Posterior vena cava (tissue), 2 donors: ENCODE measurements around the gene GAL3ST2. TPM values are rescaled to one million over a fixed set of nuclear protein-coding genes. Genes with fewer than 3 reads are reported as not detected.
"Not testable (repeated sequence)": the region's sequence is repeated elsewhere in the genome, so short reads cannot be mapped to it uniquely, and the experiment has no call there.

Source experiments
- DNase-seq: peaks from one replicate; pipeline ENCODE4 v3.0.0-alpha.2; 2020; ENCODE audit warnings: low spot score
- intact Hi-C, 2 donors: fragments of 100-400 bp; cut with DNase I; formaldehyde crosslinking; loops; one replicate each; pipeline versions ENCODE4 v1.14.1 to v1.14.2; 2022 to 2023
- total RNA-seq, 2 donors: library from RNA; stranded (reverse); fragmentation: NEBNext Ultra II Directional; extraction: Animal tissue kit (Norgen Biotek cat#: 25700); gene quantifications; one replicate each; pipeline ENCODE4 v1.2.1, GENCODE V29; 2021
- donor health status: DM: yes; HTN: yes; CAD: no.
- donor health status: DM: yes; HTN: yes; CAD: no.

The GAL3ST2 gene
- total RNA-seq, 2 donors from 2014 or later = not detected

DNA sequence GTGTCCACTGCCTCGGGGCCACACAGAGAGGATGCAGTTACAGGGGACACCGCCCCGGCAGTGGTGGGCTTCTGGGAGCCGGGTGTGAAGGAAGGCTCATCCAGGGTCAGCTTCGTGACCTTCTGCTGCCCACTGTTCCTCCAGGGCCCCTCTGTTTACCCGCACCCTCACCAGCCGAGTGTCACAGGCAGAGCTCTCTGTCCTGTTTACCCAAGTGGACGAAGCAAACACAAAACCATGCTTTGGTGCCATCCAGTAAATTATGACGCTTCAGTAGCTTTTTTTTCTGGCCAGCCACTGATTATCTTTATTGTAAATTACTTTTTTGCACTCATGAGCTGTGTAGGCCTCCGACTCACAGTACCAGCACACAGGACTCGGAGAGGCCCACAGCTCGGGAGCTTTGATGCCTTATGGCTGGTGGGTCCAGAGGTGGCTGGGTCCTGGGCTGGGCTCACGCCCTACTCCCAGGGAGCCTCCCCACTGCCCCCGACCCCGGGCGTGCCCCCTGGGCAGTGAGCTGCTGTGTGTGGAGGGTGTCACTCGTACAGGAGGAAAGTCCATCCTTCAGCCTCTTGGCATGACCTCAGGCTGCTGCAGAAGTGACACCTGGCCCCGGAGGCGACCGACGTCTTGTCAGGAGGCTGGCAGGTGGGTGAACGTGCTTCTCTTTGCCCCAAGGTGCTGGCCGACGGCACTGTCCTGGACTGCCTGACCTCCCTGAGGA, 32.4 kb upstream of the GAL3ST2 start:
- DNase-seq = no peak
- intact Hi-C loops = no loop called here

DNA sequence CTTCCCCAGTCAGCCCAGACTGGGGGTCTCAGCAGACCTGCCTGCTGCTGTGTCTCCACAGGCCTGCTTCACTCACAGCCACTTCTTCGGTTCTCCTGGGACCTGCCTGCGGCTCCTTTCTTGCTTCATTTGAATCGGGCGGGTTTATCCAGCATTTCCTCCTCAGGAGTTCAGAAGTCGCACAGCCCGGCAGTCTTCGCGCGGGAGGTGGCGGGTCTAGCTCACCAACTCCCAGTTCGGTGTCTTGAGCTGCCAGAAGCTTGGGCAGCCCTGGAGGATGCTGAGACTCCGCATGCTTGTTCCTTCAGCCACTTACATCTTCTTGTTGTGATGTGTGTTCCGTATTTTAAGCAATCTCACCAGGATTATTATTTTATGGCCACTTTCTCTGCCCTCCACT, 31.3 kb upstream of the GAL3ST2 start:
- intact Hi-C loops = loop anchor here in 1 of 2 donors (5.0 kb wide), 1 partner anchor 1193 kb away; no protein-coding TSS in a partner anchor
- no peak for DNase-seq

DNA sequence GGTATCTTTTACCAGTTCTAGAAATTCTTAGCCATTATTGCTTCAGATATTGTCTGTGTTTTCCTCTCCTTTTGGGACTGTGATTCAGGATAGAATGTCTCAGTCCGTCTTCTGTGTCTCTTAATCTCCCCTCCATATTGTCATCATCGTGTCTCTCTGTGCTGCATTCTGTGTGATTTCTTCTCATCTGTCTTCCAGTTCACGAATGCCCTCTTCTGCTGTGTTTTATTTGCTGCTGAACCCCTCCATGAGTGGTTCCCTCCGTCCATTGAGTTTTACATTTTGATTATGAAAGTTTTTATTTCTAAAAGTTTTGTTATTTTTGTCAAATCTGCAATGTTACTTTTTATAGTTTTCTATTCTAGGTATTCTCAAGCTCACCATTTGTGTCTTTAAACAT, 30.5 kb upstream of the GAL3ST2 start:
- no peak for DNase-seq
- intact Hi-C loops = loop anchor here in 1 of 2 donors (5.0 kb wide), 1 partner anchor 1194 kb away; no protein-coding TSS in a partner anchor

DNA sequence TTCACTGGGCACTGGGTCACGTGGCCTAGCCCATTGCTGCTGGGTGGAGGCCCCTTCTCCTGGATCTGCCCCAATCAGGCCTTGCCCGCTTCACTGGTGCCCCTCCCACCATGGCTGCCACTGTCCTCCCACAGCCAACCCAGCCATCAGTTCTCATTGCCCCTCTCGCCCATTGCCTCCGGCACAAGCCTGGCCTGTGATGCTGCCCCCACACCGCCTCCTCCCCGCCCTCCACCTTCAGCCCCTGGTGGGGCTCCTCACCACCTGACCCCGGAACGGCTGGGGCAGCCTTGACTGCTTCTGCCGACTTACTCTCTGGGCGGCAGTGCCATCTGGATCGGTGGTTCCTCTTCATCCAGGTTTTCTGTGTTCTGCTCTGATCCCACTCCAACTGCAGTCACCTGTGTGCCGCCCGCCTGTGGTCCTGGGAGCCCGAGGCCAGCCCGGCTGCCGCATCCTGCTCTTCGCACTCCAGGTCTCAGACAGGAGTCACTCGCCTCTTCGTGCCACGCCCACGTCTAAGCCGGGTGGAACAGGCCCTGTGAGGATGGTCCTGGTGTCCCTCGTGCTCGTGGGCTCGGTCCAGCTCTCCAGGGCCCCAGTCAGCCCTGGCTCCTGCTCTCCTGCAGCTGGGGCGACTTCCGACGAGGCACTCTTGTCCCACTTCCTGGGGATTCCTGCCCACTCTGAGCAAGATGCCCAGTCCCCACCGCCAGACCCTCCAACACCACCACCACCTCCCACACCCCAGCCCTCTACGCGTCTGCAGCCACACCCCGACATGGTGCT, 28.0 kb upstream of the GAL3ST2 start:
- intact Hi-C loops = loop anchor here in 1 of 2 donors (5.0 kb wide), 1 partner anchor 1196 kb away; no protein-coding TSS in a partner anchor
- no peak for DNase-seq

DNA sequence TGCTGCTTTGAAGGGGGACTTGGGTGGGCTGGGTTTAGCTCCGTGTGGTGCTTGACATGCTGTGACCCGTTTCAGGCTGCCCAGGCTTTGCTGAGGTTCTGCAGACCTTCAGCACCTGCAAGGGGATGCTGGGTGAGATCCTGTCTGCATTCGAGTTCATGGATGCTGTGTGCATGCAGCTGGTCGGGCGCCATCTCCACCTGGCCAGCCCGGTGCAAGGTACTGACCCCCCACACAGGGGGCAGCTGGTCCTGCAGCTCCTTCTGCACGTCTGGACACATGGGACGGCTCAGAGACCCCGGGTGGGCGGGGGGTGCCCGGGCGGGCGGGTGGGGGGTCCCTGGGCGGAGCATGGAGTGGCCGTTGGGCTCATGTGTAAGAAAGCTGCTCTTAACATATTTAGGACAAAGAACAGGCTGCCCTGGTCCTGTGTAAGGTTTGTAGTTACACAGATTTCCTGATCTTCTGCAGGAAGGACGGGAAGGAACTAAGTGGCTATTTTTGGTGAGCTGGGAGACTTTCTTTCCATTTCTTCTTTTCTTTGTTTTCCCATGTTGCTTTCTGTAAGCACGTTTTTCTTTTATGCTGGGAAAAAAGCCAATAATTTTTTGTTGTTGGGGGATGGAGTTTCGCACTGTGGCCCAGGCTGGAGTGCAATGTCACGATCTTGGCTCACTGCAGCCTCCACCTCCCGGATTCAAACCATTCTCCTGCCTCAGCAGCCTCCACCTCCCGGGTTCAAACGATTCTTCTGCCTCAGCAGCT, 26.4 kb upstream of the GAL3ST2 start:
- intact Hi-C loops = no loop called here
- DNase-seq = no peak

DNA sequence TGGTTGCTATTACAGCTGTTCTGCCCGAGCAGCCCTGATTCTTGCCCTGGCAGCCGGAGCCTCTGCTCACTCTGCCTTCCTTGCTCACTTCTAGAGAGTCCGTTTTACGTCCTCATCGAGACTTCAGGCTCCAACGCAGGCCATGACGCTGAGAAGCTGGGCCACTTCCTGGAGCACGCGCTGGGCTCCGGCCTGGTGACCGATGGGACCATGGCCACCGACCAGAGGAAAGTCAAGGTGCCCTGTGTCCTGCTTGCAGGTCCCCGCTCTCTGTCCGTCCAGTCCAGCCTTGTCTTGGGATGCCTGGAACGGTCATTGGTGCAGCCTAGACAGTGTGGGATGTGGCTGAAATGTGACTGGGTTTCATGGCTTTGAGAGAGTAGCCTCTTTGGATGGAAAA, 25.5 kb upstream of the GAL3ST2 start:
- intact Hi-C loops = no loop called here
- no peak for DNase-seq

DNA sequence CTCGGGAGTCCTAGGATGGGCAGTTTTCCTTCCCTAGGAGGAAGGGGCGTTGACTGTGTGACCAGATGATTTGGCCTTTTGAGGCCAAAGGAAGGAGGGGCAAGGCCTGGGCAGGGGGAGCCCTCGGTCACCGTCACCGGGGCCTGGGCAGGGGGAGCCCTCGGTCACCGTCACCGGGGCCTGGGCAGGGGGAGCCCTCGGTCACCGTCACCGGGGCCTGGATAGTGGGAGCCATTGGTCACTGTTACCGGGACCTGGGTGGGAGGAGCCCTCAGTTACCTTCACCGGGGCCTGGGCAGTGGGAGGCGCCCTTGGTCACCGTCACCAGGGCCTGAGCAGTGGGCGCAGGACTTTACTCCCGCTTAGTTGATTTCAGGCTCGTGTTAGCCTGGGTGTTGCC, 24.8 kb upstream of the GAL3ST2 start:
- intact Hi-C loops = no loop called here

DNA sequence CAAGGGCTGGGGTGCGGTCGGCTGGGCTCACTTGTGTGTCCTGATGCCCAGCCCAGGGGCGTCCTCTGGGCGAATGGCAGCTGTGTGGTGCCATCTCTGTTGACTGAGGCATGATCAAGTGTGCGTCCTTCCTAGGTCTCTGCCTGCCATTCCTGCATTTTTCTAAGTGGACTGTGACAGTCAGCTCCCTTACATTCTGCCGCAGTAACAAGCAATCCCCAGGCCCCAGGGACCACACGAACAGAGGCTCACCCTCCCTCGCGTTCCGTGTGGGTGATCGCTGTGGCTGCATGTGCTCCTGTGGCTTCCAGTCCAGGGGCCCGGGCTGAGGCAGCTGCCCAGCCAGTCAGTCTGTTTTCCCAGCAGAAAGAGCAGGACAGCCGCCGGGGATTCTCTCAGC, 24.4 kb upstream of the GAL3ST2 start:
- intact Hi-C loops = no loop called here
- DNase-seq = no peak

More for the DNA sequence above, 24.8 kb upstream of the GAL3ST2 start:
- no peak for DNase-seq

DNA sequence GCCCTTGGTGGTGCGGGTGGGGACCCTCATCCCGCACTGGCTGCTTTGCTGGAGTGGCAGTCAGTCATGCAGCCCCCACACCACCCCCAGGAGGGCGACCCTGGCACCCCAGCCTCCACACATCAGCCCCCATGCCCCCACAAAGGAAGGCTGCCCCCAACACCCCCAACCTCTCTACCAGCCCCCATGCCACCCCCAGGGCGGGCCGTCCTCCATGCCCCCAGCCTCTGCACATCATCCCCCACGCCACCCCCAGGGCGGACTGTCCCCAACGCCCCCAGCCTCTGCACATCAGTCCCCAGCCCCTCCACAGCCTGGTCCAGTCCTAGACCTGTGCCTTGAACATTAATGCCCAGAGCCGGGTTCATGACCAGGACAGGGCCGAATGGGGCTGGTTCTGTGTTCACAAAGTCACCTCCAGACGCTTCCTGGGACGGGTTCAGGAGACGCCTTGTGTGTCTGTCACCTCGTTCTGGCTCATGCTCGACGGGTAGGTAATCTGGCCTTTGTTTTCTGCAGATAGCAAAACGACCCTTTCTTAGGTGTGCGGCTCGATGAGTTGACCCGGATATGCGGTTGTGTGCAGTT, 23.8 kb upstream of the GAL3ST2 start:
- intact Hi-C loops = no loop called here
- no peak for DNase-seq

DNA sequence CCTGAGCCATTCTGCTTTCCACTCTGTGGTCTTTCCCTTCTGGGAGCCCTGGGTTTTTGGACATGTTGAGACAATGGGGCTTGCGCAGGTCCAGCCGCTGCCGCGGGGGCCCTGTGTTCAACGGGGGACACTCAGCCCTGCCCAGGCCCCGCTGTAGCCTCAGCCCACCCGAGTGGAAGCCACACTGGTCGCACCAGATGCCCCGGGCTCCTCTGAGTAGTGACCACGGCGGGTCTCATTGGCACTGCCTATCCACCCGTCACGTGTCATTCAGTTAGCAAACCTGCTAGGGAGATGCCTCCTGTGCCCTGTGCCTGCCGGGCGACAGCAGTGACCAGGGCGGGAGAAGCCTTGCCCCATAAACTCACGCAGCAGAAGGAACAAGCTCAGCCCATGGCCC, 23.1 kb upstream of the GAL3ST2 start:
- intact Hi-C loops = no loop called here
- no peak for DNase-seq

DNA sequence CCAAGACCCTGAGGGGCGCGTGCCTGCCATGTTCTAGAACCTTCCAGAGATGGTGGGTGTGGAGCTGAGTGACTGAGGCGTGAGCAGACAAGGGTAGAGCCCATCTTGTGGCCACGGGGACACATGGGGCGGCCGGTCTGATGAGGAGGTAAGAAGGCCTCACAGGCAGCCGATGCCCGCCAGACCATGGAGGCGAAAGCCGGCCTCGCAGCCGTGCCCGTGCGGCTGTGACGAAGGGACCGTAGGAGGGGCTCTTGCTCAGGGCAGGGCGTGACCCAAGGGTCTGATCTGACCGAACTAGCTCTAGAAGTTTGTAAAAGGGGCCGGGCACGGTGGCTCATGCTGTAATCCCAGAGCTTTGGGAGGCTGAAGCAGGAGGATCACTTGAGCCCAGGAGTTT, 22.6 kb upstream of the GAL3ST2 start:
- DNase-seq = no peak
- intact Hi-C loops = no loop called here

DNA sequence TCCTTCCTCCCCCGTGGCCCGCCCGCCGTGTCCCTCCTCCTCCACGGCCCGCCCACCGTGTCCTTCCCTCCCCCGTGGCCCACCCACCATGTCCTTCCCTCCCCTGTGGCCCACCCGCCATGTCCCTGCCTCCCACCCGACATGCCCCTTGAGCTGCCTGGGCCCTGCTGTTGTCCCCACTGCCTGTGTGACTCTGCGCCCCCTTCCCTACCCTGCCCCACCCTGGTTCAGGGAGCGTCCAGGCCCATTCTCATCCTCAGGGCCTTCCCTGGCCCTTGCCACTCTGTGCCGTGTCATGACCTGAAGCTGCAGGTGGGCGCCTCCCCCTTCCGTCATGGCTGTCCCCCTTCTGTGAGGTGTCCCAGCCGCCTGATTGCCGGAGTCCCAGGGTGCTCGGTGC, 21.5 kb upstream of the GAL3ST2 start:
- intact Hi-C loops = no loop called here
- no peak for DNase-seq

DNA sequence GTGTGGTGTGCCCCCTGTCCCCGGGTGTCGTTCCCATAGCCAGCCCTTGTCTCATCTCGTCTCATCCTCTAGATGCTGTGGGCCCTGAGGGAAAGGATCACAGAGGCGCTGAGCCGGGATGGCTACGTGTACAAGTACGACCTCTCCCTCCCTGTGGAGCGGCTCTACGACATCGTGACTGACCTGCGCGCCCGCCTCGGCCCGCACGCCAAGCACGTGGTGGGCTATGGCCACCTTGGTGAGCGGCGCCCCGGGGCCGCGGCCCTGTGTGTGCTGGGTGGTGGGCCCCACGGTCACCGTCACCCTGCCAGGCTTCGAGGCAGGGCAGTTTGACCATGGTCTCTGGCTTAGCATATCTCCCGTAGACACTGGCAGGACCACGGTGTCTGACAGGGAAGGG, 20.8 kb upstream of the GAL3ST2 start:
- intact Hi-C loops = no loop called here
- DNase-seq = no peak

DNA sequence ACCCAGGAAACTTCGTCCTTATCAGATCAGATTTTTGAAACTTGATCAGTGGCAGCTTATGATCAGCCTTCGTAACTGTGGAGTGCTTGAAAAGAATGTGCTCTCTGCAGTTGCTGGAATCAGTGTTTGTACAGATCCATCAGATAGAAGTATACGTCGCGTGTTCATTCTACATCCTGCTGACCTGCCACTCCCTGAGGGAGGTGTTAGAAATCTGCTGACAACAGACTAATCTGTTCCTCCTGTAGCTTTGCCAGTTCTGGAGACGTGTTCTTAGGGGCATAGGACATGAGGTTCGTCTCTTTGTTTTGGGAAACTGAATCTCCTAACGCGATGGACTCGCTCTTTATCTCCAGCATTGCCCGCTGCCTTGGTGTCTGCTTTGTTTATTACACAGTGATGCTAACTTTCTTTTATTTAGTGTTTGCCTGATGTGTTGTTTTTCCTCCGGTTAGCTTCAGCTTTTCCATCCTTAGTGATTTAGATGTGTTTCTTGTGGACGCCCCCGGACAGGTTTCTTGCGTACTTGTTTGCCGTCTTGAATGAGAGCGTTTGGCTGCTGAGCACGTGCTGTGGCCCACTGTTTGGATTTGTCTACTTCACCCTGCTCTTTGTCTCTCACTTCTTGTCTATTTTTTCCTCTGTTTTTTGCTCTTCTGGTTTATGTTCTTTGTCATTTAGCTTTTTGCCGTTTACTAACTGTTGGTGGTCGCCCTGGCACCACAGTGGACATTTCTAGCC, 17.4 kb upstream of the GAL3ST2 start:
- peak; percentile 44 for DNase-seq
- intact Hi-C loops = no loop called here

DNA sequence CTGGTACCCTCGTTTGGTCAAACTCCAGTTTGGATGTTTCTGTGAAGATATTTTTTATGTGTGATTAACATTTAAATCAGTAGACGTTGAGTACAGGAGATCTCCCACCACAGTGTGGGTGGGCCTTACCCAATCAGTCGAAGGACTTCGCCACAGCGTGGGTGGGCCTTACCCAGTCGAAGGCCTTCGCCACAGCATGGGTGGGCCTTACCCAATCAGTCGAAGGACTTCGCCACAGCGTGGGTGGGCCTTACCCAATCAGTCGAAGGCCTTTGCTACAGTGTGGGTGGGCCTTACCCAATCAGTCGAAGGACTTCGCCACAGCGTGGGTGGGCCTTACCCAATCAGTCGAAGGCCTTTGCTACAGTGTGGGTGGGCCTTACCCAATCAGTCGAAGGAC, 16.7 kb upstream of the GAL3ST2 start:
- peak; percentile 25 for DNase-seq
- intact Hi-C loops = not testable (repeated sequence)

DNA sequence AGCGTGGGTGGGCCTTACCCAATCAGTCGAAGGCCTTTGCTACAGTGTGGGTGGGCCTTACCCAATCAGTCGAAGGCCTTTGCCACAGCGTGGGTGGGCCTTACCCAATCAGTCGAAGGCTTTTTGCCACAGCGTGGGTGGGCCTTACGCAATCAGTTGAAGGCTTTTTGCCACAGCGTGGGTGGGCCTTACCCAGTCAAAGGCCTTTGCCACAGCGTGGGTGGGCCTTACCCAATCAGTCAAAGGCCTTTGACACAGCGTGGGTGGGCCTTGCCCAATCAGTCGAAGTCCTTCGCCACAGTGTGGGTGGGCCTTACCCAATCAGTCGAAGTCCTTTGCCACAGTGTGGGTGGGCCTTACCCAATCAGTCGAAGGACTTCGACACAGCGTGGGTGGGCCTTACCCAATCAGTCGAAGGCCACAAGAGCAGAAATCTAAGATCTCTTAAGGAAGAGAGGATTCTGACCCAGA, 16.3 kb upstream of the GAL3ST2 start:
- intact Hi-C loops = no loop called here
- DNase-seq = peak; percentile 36

DNA sequence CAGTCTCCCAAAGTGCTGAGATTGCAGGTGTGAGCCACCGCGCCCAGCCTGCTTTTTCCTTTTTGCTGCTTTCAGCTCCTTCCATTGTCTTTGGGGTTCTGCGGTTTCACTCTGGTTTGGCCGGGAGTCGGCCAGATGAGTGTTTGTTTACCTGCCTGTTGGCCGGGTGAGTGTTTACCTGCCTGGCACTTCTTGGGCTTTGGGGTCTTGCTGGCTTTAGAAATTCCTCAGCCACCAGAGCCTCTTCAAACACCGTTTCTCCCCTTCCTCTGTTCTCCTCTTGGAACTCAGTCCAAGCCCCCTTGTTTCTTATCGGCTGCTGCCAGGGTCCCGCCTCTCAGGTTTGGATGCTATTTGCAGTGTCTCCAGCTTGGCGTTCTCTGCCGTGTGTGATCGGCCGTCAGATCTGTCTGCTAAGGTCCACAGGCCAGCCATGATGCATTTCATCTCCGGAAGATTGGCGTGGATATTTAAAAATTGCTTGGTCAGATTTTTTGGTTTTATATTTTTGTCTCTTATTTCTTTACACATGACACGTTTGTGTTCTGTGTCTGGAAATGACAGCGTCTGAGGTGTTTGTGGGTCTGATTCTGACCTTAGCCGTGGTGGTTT, 14.2 kb upstream of the GAL3ST2 start:
- DNase-seq = peak; percentile 70

DNA sequence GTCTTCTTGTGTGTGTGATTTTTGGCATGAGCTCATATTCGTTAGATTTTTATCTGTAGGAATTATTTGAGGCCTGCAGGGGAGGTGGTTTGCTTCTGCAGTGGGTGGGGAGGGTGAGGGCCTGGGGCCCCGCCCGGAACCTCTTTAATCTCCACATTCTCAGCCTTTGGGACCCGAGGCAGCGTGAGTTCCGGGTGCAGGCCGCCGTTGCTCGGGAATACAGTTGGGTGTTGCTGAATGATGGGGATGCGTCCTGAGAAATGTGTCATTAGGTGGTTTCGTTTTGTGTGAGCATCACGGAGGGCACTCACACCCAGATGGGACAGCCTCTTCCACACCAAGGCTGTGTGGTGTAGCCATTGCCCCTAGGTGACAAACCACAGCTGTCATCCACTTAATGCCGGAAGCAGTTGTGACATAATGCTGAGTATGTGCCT, 13.7 kb upstream of the GAL3ST2 start:
- DNase-seq = peak; percentile 58

More for the DNA sequence above, 14.2 kb upstream of the GAL3ST2 start:
- intact Hi-C loops = no loop called here

More for the DNA sequence above, 13.7 kb upstream of the GAL3ST2 start:
- intact Hi-C loops = no loop called here
